CD4-positive, alpha-beta T cell treated with Interferon gamma for 1 hour (primary cell): ENCODE measurements around the gene OSBPL2.

Source experiments
- DNase-seq: peaks from one replicate; pipeline ENCODE4 v3.0.0-alpha.2; 2020

Gene OSBPL2

GRCh38 chr20:62303340-62304226 is 65.3 kb downstream of the OSBPL2 start:
- no peak for DNase-seq

- DNase-seq, result no peak
Observed at GRCh38 chr20:62304331-62305148, 66.2 kb downstream of the OSBPL2 start.

GRCh38 chr20:62305149-62305764 is 66.9 kb downstream of the OSBPL2 start:
- no peak for DNase-seq

- DNase-seq, result no peak
Observed at GRCh38 chr20:62305765-62306413, 67.6 kb downstream of the OSBPL2 start.

GRCh38 chr20:62306414-62307187 is 68.3 kb downstream of the OSBPL2 start:
- DNase-seq, result no peak

- no peak for DNase-seq
Observed at GRCh38 chr20:62307226-62308101, 69.1 kb downstream of the OSBPL2 start.

- no peak for DNase-seq
Observed at GRCh38 chr20:62308102-62308822, 69.9 kb downstream of the OSBPL2 start.

GRCh38 chr20:62309198-62309944 is 71.0 kb downstream of the OSBPL2 start:
- DNase-seq, result no peak

GRCh38 chr20:62309947-62310756 is 71.8 kb downstream of the OSBPL2 start:
- DNase-seq, result no peak

- DNase-seq, result no peak
Observed at GRCh38 chr20:62310757-62311121, 72.4 kb downstream of the OSBPL2 start.

GRCh38 chr20:62311150-62311549 is 72.8 kb downstream of the OSBPL2 start:
- DNase-seq, result no peak

- DNase-seq, result no peak
Observed at GRCh38 chr20:62311832-62312661, 73.7 kb downstream of the OSBPL2 start.

- no peak for DNase-seq
Observed at GRCh38 chr20:62312662-62312977, 74.3 kb downstream of the OSBPL2 start.

- DNase-seq, result no peak
Observed at GRCh38 chr20:62313021-62313420, 74.7 kb downstream of the OSBPL2 start.

- no peak for DNase-seq
Observed at GRCh38 chr20:62313460-62314338, 75.4 kb downstream of the OSBPL2 start.

- DNase-seq, result no peak
Observed at GRCh38 chr20:62314339-62314638, 76.0 kb downstream of the OSBPL2 start.

GRCh38 chr20:62314711-62315302 is 76.5 kb downstream of the OSBPL2 start:
- DNase-seq, result no peak
